Measurements from ENCODE around the gene ZDHHC1. TPM values are rescaled to one million over a fixed set of nuclear protein-coding genes. Genes with fewer than 3 reads are reported as not detected.
"Not testable (repeated sequence)": the region's sequence is repeated elsewhere in the genome, so short reads cannot be mapped to it uniquely, and the experiment has no call there.

The ZDHHC1 gene
- total and polyA plus RNA-seq, 2 of the 13 experiments (the other 11 are each of a cell fraction or from before 2014, with no cell fraction given), result 0.51 to 1.1 TPM

DNA sequence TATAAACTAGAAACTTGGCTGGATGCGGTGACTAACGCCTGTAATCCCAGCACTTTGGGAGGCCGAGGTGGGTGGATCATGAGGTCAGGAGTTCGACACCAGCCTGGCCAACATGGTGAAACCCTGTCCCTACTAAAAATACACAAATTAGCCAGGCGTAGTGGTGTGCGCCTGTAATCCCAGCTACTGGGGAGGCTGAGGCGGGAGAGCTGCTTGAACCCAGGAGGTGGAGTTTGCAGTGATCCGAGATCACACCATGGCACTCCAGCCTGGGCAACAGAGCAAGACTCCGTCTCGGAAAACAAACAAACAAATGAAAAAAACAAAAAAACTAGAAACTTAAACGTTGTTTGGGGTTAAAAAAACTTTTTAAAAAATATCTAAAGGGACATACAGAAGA, 40.3 kb downstream of the ZDHHC1 start:
- ATAC-seq; H3K36me3 ChIP-seq (replicated peaks in 1 of 2; ENCODE audit: control insufficient read depth in 1 of 2, insufficient read depth in 2 of 2, low read length in 2 of 2); H3K9me3 ChIP-seq (ENCODE audit: low read length); POLR2A ChIA-PET; H3K4me2 ChIP-seq (ENCODE audit: low read depth, low read length); DNase-seq (ENCODE audit: low spot score); H3K4me3 ChIP-seq (replicated peaks in 1 of 3; ENCODE audit: insufficient read depth in 1 of 3, low read depth in 2 of 3, low read length in 3 of 3); H4K20me1 ChIP-seq (ENCODE audit: insufficient read depth, low read length); in situ Hi-C loops (cut with HindIII; ENCODE audit: extremely low pct_ligation_motif_present, low pct_unique_long_range_greater_than_20kb); H3K27ac ChIP-seq (ENCODE audit: extremely low read length, insufficient read depth, low read length); BruUV-seq (replicated peaks); H3K79me2 ChIP-seq (ENCODE audit: insufficient read depth, low read length); H2AFZ ChIP-seq (ENCODE audit: low read length); FAIRE-seq; intact Hi-C loops (cut with micrococcal nuclease; ENCODE audit: unreplicated experiment); CTCF ChIA-PET (ENCODE audit: low intra/inter-chr PET ratio, low total read pairs); H3K27me3 ChIP-seq (ENCODE audit: control insufficient read depth in 1 of 2, insufficient read depth in 2 of 2, low read length in 2 of 2); H3K9ac ChIP-seq (ENCODE audit: insufficient read depth, low read depth, low read length): not testable (repeated sequence)
- H3K4me1 ChIP-seq (ENCODE audit: insufficient read depth, low read length), result peaks cover 22% of the 10 kb centered on the region
- WGBS (ENCODE audit: low lambda C conversion rate), result 59% methylated on average over 11 of the region's 11 CpGs

DNA sequence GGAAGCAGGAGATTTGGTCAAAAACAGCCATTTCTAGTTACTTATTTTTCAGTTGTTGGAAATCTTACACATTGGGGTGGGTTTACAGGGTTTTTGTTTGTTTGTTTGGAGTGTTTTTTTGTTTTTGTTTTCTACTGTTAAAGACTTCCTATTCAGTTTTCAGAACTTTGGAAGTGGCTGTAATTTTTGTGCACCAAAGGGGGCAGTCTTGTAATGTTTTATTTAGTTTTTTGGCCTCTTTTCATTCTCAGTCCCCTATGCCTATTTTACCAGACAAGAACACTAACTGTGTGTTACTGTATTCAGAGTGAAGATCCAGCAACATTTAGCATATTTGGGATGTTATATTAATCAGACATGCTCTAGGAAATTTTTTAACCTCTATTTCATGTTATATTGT, 43.6 kb downstream of the ZDHHC1 start:
- TF ChIP-seq HNRNPLL (IDR thresholded peaks at IDR 0.05; ENCODE audit: low read depth, low read length, poor library complexity, severe bottlenecking), result no peak
- TF ChIP-seq, protein P1, sequence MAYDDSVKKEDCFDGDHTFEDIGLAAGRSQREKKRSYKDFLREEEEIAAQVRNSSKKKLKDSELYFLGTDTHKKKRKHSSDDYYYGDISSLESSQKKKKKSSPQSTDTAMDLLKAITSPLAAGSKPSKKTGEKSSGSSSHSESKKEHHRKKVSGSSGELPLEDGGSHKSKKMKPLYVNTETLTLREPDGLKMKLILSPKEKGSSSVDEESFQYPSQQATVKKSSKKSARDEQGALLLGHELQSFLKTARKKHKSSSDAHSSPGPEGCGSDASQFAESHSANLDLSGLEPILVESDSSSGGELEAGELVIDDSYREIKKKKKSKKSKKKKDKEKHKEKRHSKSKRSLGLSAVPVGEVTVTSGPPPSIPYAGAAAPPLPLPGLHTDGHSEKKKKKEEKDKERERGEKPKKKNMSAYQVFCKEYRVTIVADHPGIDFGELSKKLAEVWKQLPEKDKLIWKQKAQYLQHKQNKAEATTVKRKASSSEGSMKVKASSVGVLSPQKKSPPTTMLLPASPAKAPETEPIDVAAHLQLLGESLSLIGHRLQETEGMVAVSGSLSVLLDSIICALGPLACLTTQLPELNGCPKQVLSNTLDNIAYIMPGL (CRISPR knock-in tag; IDR thresholded peaks at IDR 0.05; ENCODE audit: borderline replicate concordance in 1 of 2, low read depth in 1 of 2), result no peak
- no peak for TF ChIP-seq ZNF234 (CRISPR knock-in tag; conservative IDR thresholded peaks at IDR 0.05)
- TF ChIP-seq TEAD3 (CRISPR knock-in tag; optimal IDR thresholded peaks at IDR 0.05; ENCODE audit: borderline replicate concordance), result no peak
- TF ChIP-seq, protein P2, sequence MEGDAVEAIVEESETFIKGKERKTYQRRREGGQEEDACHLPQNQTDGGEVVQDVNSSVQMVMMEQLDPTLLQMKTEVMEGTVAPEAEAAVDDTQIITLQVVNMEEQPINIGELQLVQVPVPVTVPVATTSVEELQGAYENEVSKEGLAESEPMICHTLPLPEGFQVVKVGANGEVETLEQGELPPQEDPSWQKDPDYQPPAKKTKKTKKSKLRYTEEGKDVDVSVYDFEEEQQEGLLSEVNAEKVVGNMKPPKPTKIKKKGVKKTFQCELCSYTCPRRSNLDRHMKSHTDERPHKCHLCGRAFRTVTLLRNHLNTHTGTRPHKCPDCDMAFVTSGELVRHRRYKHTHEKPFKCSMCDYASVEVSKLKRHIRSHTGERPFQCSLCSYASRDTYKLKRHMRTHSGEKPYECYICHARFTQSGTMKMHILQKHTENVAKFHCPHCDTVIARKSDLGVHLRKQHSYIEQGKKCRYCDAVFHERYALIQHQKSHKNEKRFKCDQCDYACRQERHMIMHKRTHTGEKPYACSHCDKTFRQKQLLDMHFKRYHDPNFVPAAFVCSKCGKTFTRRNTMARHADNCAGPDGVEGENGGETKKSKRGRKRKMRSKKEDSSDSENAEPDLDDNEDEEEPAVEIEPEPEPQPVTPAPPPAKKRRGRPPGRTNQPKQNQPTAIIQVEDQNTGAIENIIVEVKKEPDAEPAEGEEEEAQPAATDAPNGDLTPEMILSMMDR (CRISPR knock-in tag; IDR thresholded peaks at IDR 0.05), result peak; percentile 32
- TF ChIP-seq STAG1 (CRISPR knock-in tag; IDR thresholded peaks at IDR 0.05), result peak; percentile 55
- no peak for TF ChIP-seq CERS6 (CRISPR knock-in tag; IDR thresholded peaks at IDR 0.05)
- TF ChIP-seq SMC3 (IDR thresholded peaks at IDR 0.05; ENCODE audit: low read length), result peak; percentile 22; the same call in 1 of the 2 replicates
- Histone ChIP-seq H3K79me2 (ENCODE audit: insufficient read depth, low read length) (no peaks in the 10 kb centered on the region), H3K27me3 (ENCODE audit: control insufficient read depth in 1 of 2, insufficient read depth in 2 of 2, low read length in 2 of 2) (peaks cover 1 to 8% of the 10 kb centered on the region in 2 experiments; a peak in 1 of 5 replicates), H3K4me1 (ENCODE audit: insufficient read depth, low read length) (peaks cover 33% of the 10 kb centered on the region), H3K4me3 (replicated peaks in 1 of 3; ENCODE audit: insufficient read depth in 1 of 3, low read depth in 2 of 3, low read length in 3 of 3) (no peak overlapping the region), H3K4me2 (ENCODE audit: low read depth, low read length) (no peak overlapping the region), H3K27ac (ENCODE audit: extremely low read length, insufficient read depth, low read length) (no peak overlapping the region), H4K20me1 (ENCODE audit: insufficient read depth, low read length) (no peaks in the 10 kb centered on the region), H3K9ac (ENCODE audit: insufficient read depth, low read depth, low read length) (no peak overlapping the region), H3K36me3 (replicated peaks in 1 of 2; ENCODE audit: control insufficient read depth in 1 of 2, insufficient read depth in 2 of 2, low read length in 2 of 2) (no peaks in the 10 kb centered on the region), H3K9me3 (ENCODE audit: low read length) (no peaks in the 10 kb centered on the region), H2AFZ (ENCODE audit: low read length) (no peak overlapping the region)
- POLR2A ChIA-PET, result no interaction called here
- FAIRE-seq (no peak), ATAC-seq (no peak), DNase-seq (ENCODE audit: low spot score) (no peak)
- intact Hi-C loops (cut with micrococcal nuclease; ENCODE audit: unreplicated experiment) (no loop called here), in situ Hi-C loops (cut with HindIII; ENCODE audit: extremely low pct_ligation_motif_present, low pct_unique_long_range_greater_than_20kb) (no loop called here)
- CTCF ChIA-PET (ENCODE audit: low intra/inter-chr PET ratio, low total read pairs), result no interaction called here
- BruUV-seq (replicated peaks), result no TSS peak

Measured in HepG2 (cell line).